Stimulated activated CD4-positive, alpha-beta T cell treated with anti-CD3 and anti-CD28 coated beads, TNF-alpha, amount 100 ng/mL, for 48 hours (primary cell): ENCODE measurements around the gene NTRK2.

Experiments used
- DNase-seq, 3 donors: peaks; one replicate each; pipeline ENCODE4 v3.0.0-alpha.2; 2020; ENCODE audit warnings: low read depth in 3 of 3

The NTRK2 gene

GRCh38 chr9:84681516-84682285 lies 12.2 kb downstream of the NTRK2 start:
- DNase-seq: no peak

GRCh38 chr9:84686068-84686467 lies 16.5 kb downstream of the NTRK2 start:
- DNase-seq: no peak

- DNase-seq: no peak
Measured at GRCh38 chr9:84688956-84689355, 19.4 kb downstream of the NTRK2 start.

GRCh38 chr9:84691634-84692033 lies 22.1 kb downstream of the NTRK2 start:
- no peak for DNase-seq

- no peak for DNase-seq
Measured at GRCh38 chr9:84694248-84694647, 24.7 kb downstream of the NTRK2 start.

GRCh38 chr9:84697042-84697441 lies 27.5 kb downstream of the NTRK2 start:
- no peak for DNase-seq

- DNase-seq: peak; percentile 3 to 17 (median 5)
Measured at GRCh38 chr9:84697509-84698114, 28.1 kb downstream of the NTRK2 start.

GRCh38 chr9:84698323-84698722 lies 28.8 kb downstream of the NTRK2 start:
- no peak for DNase-seq

- DNase-seq: no peak
Measured at GRCh38 chr9:84699984-84700383, 30.5 kb downstream of the NTRK2 start.

- DNase-seq: no peak
Measured at GRCh38 chr9:84701801-84702200, 32.3 kb downstream of the NTRK2 start.

GRCh38 chr9:84702471-84702870 lies 32.9 kb downstream of the NTRK2 start:
- DNase-seq: no peak

- DNase-seq: no peak
Measured at GRCh38 chr9:84703793-84704192, 34.3 kb downstream of the NTRK2 start.

- DNase-seq: no peak
Measured at GRCh38 chr9:84705128-84705527, 35.6 kb downstream of the NTRK2 start.

GRCh38 chr9:84708400-84708799 lies 38.9 kb downstream of the NTRK2 start:
- DNase-seq: no peak

- DNase-seq: no peak
Measured at GRCh38 chr9:84709056-84709455, 39.5 kb downstream of the NTRK2 start.

- no peak for DNase-seq
Measured at GRCh38 chr9:84710701-84711397, 41.3 kb downstream of the NTRK2 start.

- DNase-seq: no peak
Measured at GRCh38 chr9:84711398-84711777, 41.9 kb downstream of the NTRK2 start.

GRCh38 chr9:84711936-84712335 lies 42.4 kb downstream of the NTRK2 start:
- no peak for DNase-seq

- DNase-seq: no peak
Measured at GRCh38 chr9:84716217-84716616, 46.7 kb downstream of the NTRK2 start.

GRCh38 chr9:84718476-84718875 lies 48.9 kb downstream of the NTRK2 start:
- no peak for DNase-seq

- no peak for DNase-seq
Measured at GRCh38 chr9:84722388-84722989, 53.0 kb downstream of the NTRK2 start.

- DNase-seq: no peak
Measured at GRCh38 chr9:84723426-84723825, 53.9 kb downstream of the NTRK2 start.

GRCh38 chr9:84731696-84732095 lies 62.2 kb downstream of the NTRK2 start:
- no peak for DNase-seq
